HT1080 (cell line): Measurements from ENCODE around the gene INCA1. TPM values are rescaled to one million over a fixed set of nuclear protein-coding genes. Genes with fewer than 3 reads are reported as not detected.

Experiments
- DNase-seq: peaks from one replicate; pipeline ENCODE4 v3.0.0-alpha.2; 2015; ENCODE audit warnings: low read depth
- total RNA-seq: library from RNA; depleted of rRNA; stranded (reverse); fragments of >200 nt; shearing (Covaris generic); gene quantifications from 2 replicates; pipeline ENCODE4 v1.2.3, GENCODE V29; 2014

Gene INCA1
- total RNA-seq, 1 experiment from 2014 or later: 0.08 TPM

DNA sequence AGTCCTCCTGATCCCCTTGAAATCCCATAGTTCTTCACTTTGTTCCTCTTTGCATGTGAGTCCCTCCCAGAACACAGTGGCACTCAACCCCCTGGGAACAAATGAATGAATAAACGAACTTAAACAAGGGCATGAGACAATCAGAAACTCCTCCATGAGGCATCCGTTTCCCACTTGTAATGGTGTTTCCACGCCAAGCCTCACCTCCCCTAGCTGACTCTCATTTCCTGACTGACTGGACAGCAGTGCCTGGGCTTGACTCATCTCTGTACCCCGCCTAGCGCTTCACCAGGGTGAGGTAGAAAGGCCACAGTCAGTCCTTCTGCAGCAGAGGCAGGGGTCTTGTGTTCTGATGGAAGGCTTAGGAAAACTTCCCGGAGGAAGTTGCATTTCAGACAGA lies 14.6 kb upstream of the INCA1 start:
- peak; percentile 79 for DNase-seq

DNA sequence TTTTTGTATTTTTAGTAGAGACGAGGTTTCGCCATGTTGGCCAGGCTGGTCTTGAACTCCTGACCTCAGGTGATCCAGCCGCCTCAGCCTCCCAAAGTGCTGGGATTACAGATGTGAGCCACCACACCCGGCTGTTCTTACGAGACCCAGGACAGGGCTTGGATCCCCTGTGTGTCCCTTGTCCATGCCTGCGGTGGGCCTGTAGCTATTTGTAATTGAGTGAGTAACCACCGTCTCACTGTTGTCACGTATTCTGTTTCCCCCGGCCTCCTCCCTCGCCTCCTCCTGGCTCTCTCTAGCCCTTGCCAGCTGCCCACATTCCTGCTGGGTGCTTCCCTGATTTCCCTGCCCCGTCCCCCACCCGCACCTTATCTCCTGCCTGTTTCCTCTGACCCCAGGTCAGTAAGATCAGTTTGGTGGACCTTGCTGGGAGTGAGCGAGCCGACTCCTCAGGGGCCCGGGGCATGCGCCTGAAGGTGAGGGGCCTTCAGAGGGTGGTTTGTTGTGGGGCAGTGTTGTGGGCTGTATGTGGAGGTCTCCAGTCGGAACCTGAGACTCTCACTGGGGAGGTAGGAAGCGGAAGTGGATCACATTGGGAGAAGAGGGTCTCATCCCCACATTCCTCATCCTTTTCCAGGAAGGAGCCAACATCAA lies 6.0 kb upstream of the INCA1 start:
- DNase-seq: no peak

DNA sequence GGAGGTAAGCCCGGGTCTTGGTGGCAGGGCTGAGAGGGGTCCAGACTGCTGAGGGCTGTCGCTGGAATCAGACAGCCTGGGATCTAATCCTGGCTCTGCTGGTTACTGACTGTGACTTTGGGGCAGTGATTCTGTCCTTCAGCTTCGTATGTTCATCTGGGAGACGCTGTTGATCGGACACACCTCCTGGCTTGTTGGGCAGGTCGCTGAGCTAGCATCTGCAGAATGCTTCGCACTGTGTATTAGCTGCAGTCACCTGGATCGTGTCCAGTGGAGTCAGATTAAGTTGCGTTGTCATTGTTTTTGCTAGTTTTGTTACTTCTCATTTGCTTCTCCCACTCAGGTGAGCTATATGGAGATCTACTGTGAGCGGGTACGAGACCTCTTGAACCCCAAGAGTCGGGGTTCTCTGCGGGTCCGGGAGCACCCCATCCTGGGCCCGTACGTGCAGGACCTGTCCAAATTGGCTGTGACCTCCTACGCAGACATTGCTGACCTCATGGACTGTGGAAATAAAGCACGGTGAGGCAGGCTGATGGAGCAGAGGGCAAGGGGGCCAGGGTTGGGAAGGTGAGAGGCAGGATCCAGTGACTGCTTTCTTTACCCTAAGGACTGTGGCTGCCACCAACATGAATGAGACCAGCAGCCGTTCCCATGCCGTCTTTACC lies 4.9 kb upstream of the INCA1 start:
- DNase-seq: no peak

DNA sequence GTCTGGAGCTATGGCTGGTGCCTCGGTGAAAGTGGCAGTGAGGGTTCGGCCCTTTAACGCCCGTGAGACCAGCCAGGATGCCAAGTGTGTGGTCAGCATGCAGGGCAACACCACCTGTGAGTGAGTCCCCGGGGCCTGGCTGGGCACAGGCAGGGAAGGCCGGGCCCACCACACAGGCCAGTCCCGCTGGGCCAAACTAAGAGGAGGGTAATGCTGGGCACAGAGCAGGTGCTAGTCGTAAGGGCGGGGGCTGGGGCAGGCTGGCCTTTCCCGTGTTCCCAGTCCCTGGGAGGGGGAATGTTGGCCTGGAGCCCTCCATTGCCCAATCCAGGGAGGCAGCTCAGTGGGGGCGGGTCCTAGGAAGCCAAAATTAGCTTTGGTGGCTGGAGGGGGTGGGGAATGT lies 2.9 kb upstream of the INCA1 start:
- no peak for DNase-seq

DNA sequence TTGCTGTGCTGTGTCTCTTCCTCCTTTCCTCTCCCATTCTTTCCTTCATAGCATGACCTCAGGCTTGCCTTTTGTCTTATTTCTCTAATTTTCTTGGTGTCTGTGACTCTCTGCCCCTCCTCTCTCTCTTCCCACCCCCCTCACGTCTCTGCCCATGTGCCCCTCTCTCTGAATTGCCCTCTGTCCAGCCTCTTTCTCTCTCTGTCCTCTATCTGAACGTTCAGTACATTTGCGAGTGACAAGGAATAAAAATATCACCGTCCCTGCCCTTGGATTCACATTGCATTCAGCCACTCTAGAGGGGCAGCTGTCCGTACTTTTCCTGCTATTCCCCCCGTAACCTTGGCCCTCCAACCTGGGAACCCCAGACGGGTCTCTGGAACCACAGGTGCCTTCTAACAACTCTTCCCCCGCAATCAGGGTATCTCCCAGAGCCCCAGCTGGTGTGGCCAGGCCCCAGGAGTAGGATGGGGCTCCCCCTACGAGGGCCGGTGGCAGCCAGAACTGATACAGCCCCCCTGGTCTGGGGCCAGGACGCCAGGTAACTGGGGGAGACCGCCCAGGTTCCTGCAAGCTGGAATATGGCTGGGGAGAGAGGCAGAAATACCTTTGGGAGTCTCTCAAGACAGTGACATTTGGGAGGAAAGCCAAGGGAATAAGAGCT lies 2.2 kb upstream of the INCA1 start:
- no peak for DNase-seq

DNA sequence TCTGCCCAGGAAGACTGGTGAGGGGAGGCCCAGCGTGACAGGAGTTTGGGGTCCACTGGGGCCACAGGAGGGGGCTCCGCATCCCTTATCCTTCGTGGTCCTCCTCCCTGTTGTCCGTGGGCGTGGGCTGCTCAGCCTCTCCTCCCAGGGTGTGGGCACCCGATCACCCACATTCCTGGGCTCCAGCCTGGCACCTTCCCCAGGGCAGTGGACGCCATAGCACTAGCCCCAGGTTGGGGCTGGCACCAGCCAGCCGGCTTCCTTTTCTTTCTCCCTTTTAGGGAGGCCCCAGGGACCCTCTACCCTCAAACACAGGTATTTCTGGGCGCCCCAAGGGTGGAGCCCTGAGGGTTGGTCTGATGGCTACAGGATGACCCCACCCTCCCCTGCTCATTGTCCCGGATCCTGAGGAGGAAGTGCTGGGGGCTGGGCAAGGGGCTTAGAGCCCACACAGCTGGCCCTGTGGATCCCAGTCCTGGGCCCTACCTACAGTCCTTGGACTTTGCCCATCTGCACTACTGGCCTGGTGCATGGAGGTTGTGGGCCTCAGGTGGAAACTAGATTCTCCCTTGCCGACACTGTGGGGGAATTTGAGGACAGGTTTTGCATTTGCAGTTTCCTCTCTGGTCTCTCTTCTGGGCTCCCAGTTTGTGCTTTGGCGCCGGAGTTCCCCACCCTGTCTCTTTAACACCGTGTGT lies 1.6 kb upstream of the INCA1 start:
- DNase-seq: no peak

DNA sequence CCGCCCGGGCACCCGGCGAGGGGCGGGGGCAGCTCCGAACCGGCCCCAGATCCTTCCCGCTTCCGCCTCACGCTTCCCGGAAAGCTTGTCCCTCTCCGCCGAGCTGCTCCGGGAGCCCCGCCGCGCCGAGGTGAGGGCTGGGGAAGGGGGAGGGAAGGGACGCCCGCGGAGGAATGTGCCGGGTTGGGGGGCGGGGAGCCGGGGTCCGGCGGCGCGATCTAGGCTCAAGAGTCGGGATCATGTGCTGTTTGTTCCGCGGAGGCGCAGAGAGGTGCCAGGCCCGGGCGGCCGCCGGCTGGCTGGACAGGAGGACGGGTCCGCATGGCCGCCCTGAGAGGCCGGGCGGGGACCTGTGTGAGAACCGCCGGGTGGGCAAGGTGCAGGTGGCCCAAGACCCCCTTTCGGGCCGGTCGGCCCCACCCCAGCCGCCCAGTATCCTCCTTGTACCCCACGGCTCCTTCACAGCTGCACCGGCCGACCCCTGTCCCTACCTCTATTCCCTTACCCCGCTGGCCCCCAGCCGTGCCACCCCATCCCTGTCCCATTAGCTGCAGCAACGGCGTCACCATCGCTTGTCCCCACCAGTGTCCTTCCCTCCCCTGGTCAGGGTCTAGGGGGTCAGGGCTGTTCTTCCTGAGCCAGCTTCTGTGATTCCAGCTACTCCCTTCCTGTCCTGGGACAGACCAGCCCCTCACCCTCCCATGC lies 857 bp upstream of the INCA1 start:
- DNase-seq: no peak

DNA sequence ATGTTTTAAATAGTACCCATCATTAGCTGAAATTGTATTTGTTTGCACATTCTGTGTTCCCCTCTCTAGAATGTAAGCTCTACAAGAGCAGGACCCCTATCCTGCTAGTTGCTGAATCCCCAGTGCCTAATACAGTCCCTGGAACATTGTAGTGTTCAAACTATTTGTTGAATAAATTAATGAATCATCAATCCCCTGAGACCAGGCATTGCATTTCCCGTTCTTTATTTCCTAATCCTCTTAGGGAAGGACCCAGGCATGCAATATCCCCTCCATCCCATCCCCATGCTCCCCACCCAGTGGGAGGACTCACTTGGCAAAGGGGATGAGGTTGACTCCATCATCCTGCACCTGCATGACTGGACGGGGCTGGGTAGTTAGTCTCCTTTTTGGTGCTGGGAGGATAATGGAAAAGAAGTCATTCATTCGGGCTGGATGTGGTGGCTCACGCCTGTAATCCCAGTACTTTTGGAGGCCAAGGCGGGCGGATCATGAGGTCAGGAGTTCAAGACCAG lies 3.2 kb downstream of the INCA1 start:
- DNase-seq: no peak

DNA sequence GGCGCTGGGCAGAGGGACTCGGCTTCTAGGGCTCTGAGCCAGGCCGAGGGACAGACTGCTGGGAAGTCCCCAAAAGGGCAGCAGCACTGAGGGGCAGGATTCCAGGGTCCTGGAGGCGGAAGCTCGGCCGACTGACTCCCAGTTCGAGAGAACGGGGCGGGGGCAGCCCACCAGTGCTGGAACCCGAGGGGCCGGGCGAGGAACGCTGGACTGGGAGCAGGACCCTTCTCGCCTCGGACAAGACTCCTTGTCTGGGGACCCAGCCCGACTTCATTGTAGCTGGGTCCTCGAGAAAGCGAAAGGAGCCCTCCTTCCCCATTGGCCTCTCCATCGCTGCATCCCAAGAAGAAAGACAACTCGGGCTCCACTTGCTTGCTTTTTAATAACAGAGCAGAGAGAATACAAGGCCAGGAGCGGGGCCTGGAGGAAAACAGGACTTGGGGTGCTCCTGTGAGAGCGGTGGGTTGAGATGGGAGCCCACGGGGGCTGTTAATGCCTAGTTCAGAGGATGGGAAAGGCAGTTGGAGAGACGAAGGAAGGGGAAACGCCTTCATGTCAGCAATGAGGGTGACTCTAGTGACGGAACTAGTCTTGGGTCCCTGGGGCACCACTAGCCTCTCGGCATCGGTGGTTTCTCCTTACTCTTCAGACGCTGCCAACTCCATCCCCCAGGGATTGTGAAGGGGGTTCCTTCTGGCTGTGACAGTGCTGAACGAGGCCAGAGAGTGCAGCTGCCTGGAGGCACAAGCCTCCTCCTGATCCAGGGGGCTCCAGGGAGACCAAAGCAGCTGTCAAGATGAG lies 9.4 kb downstream of the INCA1 start:
- no peak for DNase-seq

DNA sequence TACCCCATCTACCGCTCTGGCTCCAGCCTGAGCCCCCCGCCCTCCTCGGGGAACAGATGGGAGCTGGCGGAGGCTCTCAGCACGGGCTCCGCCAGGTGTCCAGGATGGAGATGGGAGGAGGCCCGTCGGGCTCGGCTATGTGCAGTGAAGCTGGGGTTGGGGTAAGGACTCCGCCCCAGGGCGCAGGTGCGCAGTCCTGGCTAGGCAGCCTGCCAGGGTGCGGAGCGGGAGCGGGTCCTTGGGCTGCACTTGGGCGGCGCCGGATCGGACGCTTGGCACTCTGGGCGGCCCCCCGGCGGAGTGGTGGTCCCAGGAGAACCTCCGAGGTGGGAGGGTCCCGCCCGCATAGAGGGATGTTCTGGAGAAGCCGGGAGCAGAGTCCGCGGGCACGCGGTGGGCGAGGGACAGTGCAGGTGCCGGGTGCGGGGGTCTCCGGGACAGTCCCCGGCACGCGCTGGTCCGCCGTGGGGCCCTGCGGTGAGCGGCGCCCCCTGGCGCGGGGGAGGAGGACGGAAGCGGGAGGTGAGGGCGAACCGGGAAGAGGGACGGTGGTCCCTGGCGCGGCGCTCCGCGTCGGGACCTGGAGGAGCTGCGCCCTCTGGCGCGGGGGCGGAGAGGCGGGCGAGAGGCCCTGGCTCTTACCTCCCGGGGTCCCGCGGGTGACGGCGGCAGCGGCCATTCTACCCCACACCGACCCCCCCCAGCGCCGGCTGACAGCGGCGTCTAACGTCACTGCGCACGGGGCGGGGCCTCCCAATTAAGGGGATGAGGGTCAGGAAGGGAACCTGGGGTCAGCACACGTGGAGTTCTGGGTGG lies 10.2 kb downstream of the INCA1 start, which contains the start of gene CAMTA2:
Gene CAMTA2 (minus strand): TSS at position 725 of the 816 bp plus-strand sequence. CDS start 1,453 bp downstream, outside the sequence.
- peak; percentile 86 for DNase-seq

DNA sequence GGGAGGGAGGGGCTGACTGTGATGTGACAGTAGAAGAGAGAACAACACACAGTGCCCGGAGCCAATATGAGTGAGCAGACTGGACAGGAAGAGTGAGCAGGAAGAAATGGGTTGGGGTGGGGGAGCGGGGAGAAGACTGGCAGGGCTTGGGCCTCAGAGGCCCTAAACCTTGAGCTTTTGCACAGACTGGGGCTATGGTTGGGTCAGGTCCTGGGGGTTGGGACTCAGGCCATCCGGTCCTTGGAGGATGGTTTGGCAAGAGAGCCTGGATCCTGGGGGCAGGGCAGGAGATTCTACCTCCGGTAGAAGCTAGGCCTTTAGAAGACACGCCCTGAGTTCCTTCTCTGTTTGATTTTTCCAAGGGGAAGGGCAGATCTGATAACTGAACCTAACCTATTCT lies 10.9 kb downstream of the INCA1 start:
- peak; percentile 23 for DNase-seq

DNA sequence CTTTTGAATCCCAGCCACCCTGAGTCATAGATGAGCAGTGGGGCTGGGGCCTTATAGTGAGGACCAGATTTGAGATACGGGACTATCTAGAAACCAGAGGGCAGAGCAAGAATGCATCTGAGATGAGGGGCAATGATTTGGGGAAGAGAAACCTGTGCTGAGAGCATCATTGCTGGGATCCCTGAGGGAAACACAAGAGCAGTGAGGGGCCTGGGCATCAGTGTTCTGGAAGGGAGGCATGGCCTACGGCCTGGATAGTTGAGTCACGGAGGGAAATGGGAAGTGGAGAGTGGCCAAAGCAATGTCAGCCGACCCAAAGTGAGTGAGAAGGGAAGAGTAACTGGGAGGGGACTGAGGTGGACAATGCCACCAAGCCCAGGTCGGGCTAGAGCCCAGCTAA lies 15.0 kb downstream of the INCA1 start:
- no peak for DNase-seq

DNA sequence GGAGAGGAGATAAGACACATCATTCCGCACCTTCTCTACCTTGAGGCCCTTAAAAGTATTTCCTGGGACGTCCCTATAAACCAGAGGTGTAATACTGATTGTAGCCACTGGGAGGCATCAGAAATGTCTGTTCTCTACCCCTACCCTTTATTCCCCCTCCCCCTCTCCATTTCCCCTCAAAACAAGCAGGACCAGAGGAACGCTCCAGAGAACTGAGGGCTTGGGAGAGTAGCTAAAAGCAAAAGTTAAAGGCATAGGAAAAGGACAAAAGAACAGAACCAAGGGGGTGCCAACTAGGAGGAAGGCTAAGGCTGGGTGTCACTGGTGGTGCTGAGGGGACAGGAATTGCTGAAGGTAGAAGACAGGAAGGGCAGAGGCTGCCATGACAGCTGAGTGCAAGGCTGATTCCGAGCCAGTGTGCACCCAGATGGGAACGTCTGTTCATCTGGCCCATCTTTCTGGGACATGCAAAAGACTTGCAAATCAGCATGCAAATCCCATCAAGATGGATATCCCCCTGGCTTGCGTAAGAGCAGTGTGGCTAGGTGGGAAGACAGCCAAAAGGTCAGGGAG lies 16.6 kb downstream of the INCA1 start:
- DNase-seq: peak; percentile 44

DNA sequence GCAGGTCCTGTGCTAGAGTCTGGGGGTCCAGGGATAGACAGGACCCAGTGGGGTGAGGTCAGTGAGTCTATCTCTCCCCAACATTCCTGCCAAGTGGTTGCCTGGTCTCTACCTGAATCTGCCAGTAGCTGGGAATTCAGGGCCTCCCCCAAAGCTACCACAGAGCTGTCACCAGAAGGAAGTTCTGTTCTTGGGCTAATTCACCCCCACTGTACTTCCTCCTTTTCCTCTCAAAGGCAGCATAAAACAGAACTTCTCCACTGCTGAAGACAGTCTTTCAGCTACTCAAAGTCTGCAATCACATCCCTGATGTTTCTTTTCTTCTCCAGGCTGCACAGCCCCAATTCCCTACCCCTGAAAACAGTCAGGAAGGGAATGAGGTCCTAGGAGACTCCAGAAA lies 18.6 kb downstream of the INCA1 start:
- no peak for DNase-seq

DNA sequence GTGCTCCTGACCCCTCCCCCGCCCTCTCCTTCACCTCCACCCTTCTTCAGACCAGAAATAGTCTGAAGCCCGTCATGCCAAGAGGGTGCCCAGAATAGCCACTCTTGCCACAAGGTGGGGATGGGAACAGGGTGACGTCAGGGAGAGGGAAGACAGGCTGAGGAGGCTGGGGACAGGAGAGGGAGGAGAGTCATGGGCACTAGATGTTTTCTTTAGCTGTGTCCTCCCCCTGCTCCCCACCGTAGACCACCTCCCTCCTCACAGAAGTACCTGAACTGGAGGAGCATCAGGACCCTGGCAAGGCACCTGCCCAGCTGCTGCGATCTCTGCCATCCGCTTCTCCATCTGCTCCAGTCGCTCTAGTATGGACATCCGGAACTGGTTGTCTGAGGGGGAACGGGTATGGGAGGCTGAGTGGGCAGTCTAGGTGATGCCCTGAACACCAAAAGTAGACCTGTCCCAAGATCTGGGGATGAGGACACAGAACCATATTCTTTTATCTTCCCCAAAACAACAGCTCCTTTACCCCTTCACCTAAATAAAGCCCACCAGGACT lies 23.1 kb downstream of the INCA1 start:
- DNase-seq: no peak

DNA sequence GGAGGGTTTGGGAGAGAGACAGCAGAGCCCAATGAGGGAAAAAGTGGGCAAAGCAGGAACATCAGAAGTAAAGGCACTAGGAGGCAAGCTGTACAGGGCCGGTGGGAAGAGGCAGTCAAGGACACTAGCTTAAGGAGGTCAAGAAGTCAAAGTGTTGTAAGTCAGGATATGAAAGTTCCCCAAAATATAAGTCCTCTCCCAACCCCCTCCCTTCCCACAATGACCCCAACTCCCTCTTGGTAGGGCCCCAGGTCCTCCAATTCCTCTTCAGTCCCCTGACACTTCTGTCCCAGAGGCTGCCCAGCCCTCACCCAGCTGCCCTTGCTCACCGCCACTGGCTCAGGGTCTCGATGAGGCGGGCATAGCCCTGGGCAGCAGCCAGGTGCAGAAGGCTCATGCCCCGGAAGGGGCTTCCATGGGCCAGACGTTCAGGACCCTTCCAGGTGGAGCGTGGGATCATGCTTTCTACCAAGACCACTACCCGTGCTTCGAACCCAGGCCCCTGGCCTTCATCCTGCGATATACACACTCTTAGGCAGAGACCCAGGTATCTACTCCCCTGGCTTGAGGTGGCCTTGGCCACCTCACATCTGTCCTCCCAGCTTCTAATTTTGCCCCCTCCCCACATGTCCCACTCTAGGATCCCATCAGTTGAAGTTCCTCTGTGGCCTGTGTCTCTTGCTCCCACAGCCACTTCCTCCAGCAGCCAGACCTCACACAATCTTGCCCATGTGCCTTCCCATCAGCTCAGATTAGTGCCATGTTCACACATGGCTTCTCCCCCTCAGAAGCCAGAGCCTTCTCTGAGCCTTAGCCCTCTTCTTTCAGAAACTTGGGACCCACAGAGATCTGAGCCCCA lies 23.8 kb downstream of the INCA1 start:
- DNase-seq: no peak

DNA sequence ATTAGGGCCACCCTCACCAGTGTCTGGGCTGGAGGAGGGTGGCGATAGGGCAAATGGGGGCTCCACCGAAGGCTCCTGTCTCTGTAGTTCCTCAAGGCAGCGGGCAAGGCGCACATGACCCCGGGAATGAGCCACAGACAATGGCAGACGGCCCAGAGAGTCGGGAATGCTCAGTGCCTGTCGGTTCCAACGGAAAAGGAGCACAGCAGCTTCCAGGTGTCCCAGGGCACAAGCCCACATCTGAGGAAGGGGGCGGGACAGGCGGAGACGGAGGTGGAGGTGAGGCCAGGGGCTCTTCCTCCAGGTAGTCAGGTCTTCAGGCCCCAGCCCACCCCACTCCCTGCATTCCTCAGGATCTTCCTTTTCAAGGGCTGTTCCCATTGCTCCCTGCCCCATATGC lies 24.6 kb downstream of the INCA1 start:
- DNase-seq: no peak

DNA sequence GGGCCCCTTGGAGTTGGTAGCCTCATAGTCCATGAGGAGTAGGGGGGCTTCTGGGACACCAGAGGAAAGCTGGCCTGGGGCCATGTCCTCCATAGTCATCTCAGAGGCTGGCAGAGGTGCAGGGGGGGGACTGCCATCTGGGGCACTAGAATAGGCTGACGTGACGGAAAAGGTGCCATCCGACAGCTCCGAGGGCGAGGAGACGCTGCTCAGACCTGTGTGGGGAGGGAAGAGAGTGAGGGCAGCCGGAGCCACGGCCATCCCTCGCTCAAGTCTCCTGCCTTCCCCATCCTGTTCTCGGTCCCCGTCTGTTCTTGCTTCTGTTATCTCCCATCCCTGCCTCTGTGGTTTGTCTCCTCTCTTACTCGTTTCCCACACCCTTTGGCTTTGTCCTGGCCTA lies 25.0 kb downstream of the INCA1 start:
- DNase-seq: no peak
